Gastroesophageal sphincter (tissue), 4 donors: ENCODE results near the gene OR10D3. TPM values are rescaled to one million over a fixed set of nuclear protein-coding genes. Genes with fewer than 3 reads are reported as not detected.
"Not testable (repeated sequence)": the region's sequence is repeated elsewhere in the genome, so short reads cannot be mapped to it uniquely, and the experiment has no call there.

Experiments
- ATAC-seq: fragments of 150-250 bp; one replicate; pipeline ENCODE4 v1.9.1; 2016; ENCODE audit warnings: mild to moderate bottlenecking, moderate library complexity
- H3K27ac ChIP-seq, 4 donors: fragments of 200-600 bp; sonication (generic) in 3 of 4; 1 replicate in 3 of 4; 2 replicates in 1 of 4; pipeline ENCODE4 v1.5.1; 2016 to 2019
- H3K27me3 ChIP-seq: fragments of 200-600 bp; sonication (generic); one replicate; pipeline ENCODE4 v1.5.1; 2019
- H3K36me3 ChIP-seq, 2 donors: fragments of 200-600 bp; sonication (generic); one replicate each; pipeline ENCODE4 v1.5.1; 2019; ENCODE audit warnings: control low read depth in 1 of 2
- H3K4me1 ChIP-seq, 3 donors: fragments of 200-600 bp; sonication (generic); 1 replicate in 2 of 3; 2 replicates in 1 of 3; pipeline ENCODE4 v1.5.1; 2016 to 2019; ENCODE audit warnings: control low read depth in 2 of 3
- H3K4me3 ChIP-seq, 2 donors: fragments of 200-600 bp; sonication (generic); one replicate each; pipeline ENCODE4 v1.5.1; 2019; ENCODE audit warnings: mild to moderate bottlenecking in 1 of 2, moderate library complexity in 1 of 2
- H3K9me3 ChIP-seq, 3 donors: fragments of 200-600 bp; sonication (generic); one replicate each; pipeline ENCODE4 v1.5.1; 2017 to 2019; ENCODE audit warnings: control low read depth in 2 of 3
- EP300 ChIP-seq: sonication (generic); formaldehyde crosslinking; IDR thresholded peaks from one replicate; pipeline ENCODE4 v1.6.1; 2017; ENCODE audit warnings: antibody characterized with exemption, mild to moderate bottlenecking
- POLR2A ChIP-seq, 2 donors: fragments of 450-650 bp; IDR thresholded peaks; one replicate each; pipeline ENCODE4 v1.6.1; 2017; ENCODE audit warnings: antibody characterized with exemption in 2 of 2, mild to moderate bottlenecking in 2 of 2, moderate library complexity in 1 of 2
- POLR2AphosphoS5 ChIP-seq: sonication (generic); formaldehyde crosslinking; IDR thresholded peaks from one replicate; pipeline ENCODE4 v1.6.1; 2017; ENCODE audit warnings: antibody characterized with exemption
- WGBS, 2 donors: methylation state at CpG; one replicate each; pipeline ENCODE4 v1.1.5; 2018; ENCODE audit warnings: low coverage in 1 of 2; 5-methylcytosine and 5-hydroxymethylcytosine counted together
- total RNA-seq, 4 donors: library from RNA; depleted of rRNA; stranded (reverse); fragments of >200 nt; gene quantifications; one replicate each; pipeline ENCODE4 v1.1.0, GENCODE V29; 2016
- TF ChIP-seq, protein P1 (sequence below), 4 experiments: fragments of 200-600 bp in 2 of 4; fragments of 450-650 bp in 2 of 4; sonication (generic) in 1 of 4; IDR thresholded peaks; one replicate each; pipeline ENCODE4 v1.5.1; 2017 to 2019; ENCODE audit warnings: antibody characterized with exemption in 4 of 4, mild to moderate bottlenecking in 2 of 4, moderate library complexity in 2 of 4

The OR10D3 gene
- total RNA-seq, 4 donors from 2014 or later, result not detected

- Histone ChIP-seq H3K36me3 (no peaks in the 10 kb centered on the region), H3K9me3 (no peaks in the 10 kb centered on the region), H3K4me3 (no peak overlapping the region), H3K27ac (no peak overlapping the region), H3K27me3 (peaks cover 11% of the 10 kb centered on the region), H3K4me1 (no peaks in the 10 kb centered on the region)
- TF ChIP-seq POLR2A (IDR thresholded peaks at IDR 0.05) (no peak), POLR2AphosphoS5 (no peak), EP300 (no peak)
- TF ChIP-seq, protein P1, sequence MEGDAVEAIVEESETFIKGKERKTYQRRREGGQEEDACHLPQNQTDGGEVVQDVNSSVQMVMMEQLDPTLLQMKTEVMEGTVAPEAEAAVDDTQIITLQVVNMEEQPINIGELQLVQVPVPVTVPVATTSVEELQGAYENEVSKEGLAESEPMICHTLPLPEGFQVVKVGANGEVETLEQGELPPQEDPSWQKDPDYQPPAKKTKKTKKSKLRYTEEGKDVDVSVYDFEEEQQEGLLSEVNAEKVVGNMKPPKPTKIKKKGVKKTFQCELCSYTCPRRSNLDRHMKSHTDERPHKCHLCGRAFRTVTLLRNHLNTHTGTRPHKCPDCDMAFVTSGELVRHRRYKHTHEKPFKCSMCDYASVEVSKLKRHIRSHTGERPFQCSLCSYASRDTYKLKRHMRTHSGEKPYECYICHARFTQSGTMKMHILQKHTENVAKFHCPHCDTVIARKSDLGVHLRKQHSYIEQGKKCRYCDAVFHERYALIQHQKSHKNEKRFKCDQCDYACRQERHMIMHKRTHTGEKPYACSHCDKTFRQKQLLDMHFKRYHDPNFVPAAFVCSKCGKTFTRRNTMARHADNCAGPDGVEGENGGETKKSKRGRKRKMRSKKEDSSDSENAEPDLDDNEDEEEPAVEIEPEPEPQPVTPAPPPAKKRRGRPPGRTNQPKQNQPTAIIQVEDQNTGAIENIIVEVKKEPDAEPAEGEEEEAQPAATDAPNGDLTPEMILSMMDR (IDR thresholded peaks at IDR 0.05), result no peak
- ATAC-seq, result no peak
- no CpG with 5 or more reads among the region's 5 CpGs for WGBS, 2 donors
Observed at GRCh38 chr11:124210421-124210820, 27.3 kb downstream of the OR10D3 start.

DNA sequence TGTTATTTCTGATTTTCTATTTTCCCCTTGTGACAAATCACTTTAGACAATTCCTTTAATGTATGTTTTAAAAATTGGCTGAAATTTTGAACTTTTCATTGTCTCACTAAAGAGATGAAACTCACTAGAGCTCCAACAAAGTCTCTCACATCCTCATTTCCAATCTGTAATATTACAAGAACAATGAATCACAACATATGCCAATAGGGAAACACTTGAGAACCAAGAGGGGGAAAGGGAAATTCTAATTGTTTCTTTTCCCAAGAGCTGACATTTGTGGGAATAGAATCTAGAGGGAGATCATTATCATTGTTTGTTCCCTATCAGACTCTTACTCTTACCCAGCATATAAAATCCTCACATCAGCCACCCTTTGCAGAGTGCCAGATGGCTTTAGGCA, 28.2 kb downstream of the OR10D3 start:
- ATAC-seq, result no peak
- Histone ChIP-seq H3K36me3 (no peaks in the 10 kb centered on the region), H3K27ac (no peak overlapping the region), H3K9me3 (no peaks in the 10 kb centered on the region), H3K4me1 (no peaks in the 10 kb centered on the region), H3K4me3 (no peak overlapping the region), H3K27me3 (peaks cover 11% of the 10 kb centered on the region)
- no peak for TF ChIP-seq EP300
- TF ChIP-seq POLR2A (IDR thresholded peaks at IDR 0.05), result no peak
- no peak for TF ChIP-seq POLR2AphosphoS5
- TF ChIP-seq, protein P1 (IDR thresholded peaks at IDR 0.05), result no peak

- H3K9me3 ChIP-seq, result no peaks in the 10 kb centered on the region
- 61 to 74% methylated on average over 3 of the region's 3 CpGs for WGBS, 2 donors
- H3K4me1 ChIP-seq, result no peaks in the 10 kb centered on the region
- H3K4me3 ChIP-seq, result no peak overlapping the region
- TF ChIP-seq POLR2AphosphoS5, result no peak
- no peak for TF ChIP-seq EP300
- TF ChIP-seq, protein P1 (IDR thresholded peaks at IDR 0.05), result no peak
- no peak for TF ChIP-seq POLR2A (IDR thresholded peaks at IDR 0.05)
- no peak overlapping the region for H3K27ac ChIP-seq
- no peaks in the 10 kb centered on the region for H3K36me3 ChIP-seq
- H3K27me3 ChIP-seq, result peaks cover 11% of the 10 kb centered on the region
- no peak for ATAC-seq
Observed at GRCh38 chr11:124214027-124214426, 30.9 kb downstream of the OR10D3 start.

DNA sequence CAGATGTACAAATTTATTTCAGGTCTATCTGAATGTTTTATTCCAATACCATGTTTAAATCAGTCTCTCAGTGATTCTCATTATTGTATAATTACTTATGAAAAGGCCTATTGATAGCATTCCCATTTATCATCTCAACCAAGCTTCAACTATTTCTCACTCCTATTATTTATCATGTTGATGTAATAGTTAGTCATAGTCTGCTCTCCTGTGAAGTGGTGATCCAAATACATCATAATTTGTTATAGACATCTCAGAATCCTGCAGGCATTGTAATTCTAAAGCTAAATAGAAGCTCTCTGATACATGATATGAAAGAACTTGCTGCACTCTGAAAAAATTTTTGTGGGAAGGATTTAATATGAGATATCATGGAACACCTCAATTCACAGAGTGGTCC, 36.0 kb downstream of the OR10D3 start:
- TF ChIP-seq EP300 (no peak), POLR2AphosphoS5 (no peak), POLR2A (IDR thresholded peaks at IDR 0.05) (no peak)
- TF ChIP-seq, protein P1 (IDR thresholded peaks at IDR 0.05), result no peak
- ATAC-seq, result no peak
- no peaks in the 10 kb centered on the region for H3K4me1 ChIP-seq
- H3K4me3 ChIP-seq, result no peak overlapping the region
- no peaks in the 10 kb centered on the region for H3K9me3 ChIP-seq
- no peak overlapping the region for H3K27ac ChIP-seq
- no peaks in the 10 kb centered on the region for H3K36me3 ChIP-seq
- H3K27me3 ChIP-seq, result no peaks in the 10 kb centered on the region

DNA sequence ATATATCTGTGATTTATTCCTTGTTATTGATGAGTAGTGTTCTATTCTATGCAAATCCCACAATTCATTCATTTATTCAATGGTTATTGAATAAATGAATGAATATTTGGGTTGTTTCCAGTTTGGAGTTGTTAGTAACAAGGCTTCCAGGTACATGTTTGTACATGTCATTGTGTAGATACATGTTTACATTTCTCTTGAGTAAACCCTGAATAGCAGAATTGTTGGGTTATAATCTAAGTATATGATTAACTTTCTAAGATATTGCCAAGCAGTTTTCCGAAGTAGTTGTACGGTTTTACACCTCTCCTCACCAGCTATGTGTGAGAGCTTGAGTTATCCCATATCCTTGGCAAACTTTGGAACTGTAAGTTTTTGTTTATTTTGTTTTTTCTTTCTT, 39.3 kb downstream of the OR10D3 start:
- Histone ChIP-seq H3K27me3 (no peaks in the 10 kb centered on the region), H3K9me3 (no peaks in the 10 kb centered on the region), H3K4me3 (no peak overlapping the region), H3K4me1 (no peaks in the 10 kb centered on the region), H3K36me3 (no peaks in the 10 kb centered on the region), H3K27ac (no peak overlapping the region)
- no peak for ATAC-seq
- WGBS, 2 donors, result 96 to 100% methylated on average over 2 of the region's 2 CpGs
- TF ChIP-seq, protein P1 (IDR thresholded peaks at IDR 0.05), result no peak
- TF ChIP-seq EP300, result no peak
- TF ChIP-seq POLR2AphosphoS5, result no peak
- no peak for TF ChIP-seq POLR2A (IDR thresholded peaks at IDR 0.05)

DNA sequence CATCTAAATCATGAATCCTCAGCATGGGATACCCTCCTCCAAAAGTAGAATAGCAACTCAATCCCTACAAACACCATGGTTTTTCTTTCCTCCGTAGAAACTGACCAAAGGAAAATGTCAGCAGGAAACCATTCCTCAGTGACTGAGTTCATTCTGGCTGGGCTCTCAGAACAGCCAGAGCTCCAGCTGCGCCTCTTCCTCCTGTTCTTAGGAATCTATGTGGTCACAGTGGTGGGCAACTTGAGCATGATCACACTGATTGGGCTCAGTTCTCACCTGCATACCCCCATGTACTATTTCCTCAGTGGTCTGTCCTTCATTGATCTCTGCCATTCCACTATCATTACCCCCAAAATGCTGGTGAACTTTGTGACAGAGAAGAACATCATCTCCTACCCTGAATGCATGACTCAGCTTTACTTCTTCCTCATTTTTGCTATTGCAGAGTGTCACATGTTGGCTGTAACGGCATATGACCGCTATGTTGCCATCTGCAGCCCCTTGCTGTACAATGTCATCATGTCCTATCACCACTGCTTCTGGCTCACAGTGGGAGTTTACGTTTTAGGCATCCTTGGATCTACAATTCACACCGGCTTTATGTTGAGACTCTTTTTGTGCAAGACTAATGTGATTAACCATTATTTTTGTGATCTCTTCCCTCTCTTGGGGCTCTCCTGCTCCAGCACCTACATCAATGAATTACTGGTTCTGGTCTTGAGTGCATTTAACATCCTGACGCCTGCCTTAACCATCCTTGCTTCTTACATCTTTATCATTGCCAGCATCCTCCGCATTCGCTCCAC, 41.7 kb downstream of the OR10D3 start:
- H3K36me3 ChIP-seq, ATAC-seq, H3K9me3 ChIP-seq, H3K4me3 ChIP-seq, H3K27ac ChIP-seq, H3K27me3 ChIP-seq, H3K4me1 ChIP-seq: not testable (repeated sequence)
- WGBS, 2 donors, result 57 to 62% methylated on average over 8 to 9 of the region's 9 CpGs
